Activated CD4-positive, alpha-beta T cell treated with anti-CD3 and anti-CD28 coated beads, Interleukin-2, amount 50 U/mL, for 4 hours (primary cell): ENCODE measurements around the gene IFI44L.

ENCODE experiments used
- DNase-seq, 2 experiments: peaks; one replicate each; pipeline ENCODE4 v3.0.0-alpha.2; 2020

IFI44L gene

GRCh38 chr1:78619803-78620579 lies at the start of gene IFI44L:
Gene IFI44L, plus strand, starts transcription at chr1:78620448. Its CDS starts 7,468 bp downstream, at chr1:78627916.
- DNase-seq: peak; percentile 71 to 76

DNA sequence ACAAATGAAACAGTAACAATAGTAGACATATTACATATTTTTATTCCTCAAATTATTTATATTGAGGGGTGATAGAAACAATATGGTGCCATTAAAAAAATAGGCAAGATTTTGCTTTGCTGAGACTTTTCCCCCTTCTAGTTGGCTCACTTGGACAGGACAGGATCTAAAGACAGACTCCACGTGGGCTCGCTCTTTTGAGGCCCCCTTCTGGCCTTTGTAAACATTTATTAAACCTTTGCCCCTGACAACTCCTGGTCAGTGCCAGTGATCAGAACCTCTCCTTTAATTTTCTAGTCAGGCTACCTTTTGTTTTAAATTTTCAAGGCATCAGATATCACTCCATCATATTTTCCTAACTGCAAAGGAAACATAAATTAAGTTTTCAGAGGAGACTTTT lies 49.7 kb upstream of the IFI44L start:
- no peak for DNase-seq

GRCh38 chr1:78577257-78578100 lies 42.8 kb upstream of the IFI44L start:
- no peak for DNase-seq

GRCh38 chr1:78586572-78586971 lies 33.7 kb upstream of the IFI44L start:
- DNase-seq: no peak

DNA sequence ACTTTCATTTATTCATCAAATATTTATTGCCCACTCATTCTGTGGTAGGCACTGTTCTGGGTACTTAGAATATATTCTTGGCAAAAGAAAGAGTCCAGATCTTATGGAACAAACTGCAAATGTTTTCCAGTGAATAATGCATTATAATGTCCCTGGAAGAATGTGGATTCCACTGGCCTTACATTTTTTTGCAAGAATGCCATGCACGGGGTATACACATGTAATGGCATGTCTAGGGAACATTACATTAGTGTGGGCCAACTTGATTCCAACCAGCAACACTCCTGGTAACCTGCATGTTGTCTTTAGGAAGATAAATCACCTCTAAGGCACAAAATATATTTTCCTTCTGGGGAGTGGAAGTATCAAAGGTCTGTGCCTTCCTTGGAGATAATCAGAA lies 33.0 kb upstream of the IFI44L start:
- no peak for DNase-seq

GRCh38 chr1:78591971-78592370 lies 28.3 kb upstream of the IFI44L start:
- no peak for DNase-seq

GRCh38 chr1:78599294-78599693 lies 21.0 kb upstream of the IFI44L start:
- no peak for DNase-seq

DNA sequence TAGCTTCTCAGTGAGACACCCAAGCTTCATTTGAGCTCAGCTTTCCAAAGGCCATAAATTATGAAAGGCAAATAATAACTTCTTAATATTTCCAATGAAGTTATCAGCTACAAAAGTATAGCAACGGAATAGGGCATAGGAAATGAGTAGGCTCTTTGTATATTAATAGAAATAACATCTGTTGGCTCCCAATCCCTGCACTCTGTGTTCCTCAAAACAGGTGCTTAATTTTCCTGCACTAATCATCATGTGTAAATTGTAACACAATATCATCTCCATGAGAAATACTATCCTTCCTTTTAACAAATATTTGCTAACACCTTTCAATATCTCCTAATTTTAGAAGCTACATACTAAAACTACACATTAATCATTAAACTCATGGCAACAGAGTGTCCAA lies 19.2 kb upstream of the IFI44L start:
- DNase-seq: no peak

DNA sequence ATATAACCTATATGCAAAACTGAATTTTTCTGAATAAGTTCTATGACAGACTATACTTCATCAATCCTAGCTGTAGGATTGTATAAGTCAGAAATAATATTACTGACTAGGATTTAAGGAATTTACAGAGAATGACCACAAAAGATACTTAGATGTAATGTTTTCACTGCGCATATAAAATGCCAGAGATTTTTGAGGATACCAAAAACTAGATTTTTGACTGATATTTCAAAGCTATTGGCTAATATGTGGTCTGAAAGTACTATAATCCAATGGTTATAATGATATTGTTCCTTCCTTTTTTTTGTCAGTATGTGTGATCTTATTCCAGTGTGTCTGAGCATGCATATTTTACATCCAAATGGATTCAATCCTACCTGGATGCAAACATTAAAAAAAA lies 17.0 kb upstream of the IFI44L start:
- no peak for DNase-seq

DNA sequence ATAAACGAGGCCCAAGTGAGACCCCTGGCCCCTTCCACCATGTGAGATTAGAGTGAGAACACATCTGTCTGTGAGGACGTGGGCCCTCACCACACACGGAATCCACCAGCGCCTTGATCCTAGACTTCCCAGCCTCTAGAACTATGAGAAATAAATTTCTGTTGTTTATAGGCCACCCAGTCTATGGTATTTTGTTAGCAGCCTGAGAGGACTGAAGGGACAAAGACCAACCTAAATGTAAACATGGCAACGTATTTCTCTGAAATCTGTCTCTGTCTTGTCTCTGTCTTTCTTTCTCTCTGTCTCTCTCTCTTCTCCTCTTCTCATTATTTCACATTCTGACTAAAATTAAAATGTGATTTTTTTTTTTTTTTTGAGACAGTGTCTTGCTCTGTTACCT lies 15.6 kb upstream of the IFI44L start:
- DNase-seq: no peak

DNA sequence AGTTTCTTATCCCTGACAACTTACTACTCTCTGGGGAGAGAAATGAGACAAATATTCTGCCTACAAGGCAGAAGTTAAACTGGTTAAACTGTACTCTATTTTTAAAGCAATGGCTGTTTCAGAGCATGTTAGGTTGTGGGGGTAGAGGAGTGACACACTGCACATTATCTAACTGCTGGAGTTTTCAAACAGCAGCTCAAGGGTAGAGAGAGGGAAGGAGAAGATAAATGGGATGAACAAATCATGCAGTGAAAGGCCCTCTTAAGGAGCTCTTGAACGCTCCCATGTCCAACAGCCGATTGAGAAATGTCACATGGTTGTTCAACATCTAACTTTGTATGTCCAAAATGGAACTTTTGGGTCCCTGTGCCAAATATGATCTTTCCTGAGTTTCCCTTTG lies 14.0 kb upstream of the IFI44L start:
- DNase-seq: no peak

- no peak for DNase-seq
Observed at GRCh38 chr1:78607334-78607927, 12.8 kb upstream of the IFI44L start.

GRCh38 chr1:78607944-78608343 lies 12.3 kb upstream of the IFI44L start:
- no peak for DNase-seq

DNA sequence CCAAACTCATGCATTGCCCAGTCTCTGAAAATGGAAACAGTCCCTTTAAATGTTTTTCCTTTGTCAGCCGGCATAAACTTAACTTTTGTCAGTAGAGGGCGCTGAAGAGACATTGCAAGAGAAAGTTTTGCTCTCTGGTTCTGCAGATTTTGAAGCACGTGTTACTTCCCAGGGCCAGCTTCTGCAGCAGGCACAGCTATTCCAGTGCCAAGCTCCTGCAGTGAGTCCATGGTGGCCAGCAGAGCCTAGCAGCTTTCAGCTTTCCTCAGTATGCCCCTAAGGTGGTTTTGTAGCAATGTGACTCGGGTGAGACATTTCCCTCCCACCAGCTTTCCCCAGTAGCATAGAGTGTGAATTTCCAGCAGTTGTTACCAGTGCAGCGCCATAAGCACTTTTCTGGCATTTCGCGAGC lies 2.6 kb upstream of the IFI44L start:
- DNase-seq: peak; percentile 27 to 38

GRCh38 chr1:78619032-78619431 lies 1.2 kb upstream of the IFI44L start:
- DNase-seq: no peak

DNA sequence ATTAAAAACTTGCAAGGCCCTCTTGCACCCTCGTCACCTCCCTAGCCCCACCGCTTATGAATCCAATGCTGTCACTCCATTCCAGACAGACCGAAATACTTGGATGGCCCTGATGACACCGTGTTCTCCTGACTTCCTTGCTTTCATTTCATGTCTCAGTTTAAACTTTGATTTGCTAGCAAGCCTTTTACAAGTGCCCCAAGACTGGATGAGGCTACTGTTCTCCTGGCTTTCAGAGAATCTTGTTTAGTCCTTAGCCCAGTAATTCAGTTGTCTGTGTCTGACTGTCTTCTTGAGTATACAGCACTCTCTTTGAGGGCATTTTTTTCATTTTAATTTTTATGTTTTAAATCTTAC lies 824 bp upstream of the IFI44L start:
- no peak for DNase-seq

DNA sequence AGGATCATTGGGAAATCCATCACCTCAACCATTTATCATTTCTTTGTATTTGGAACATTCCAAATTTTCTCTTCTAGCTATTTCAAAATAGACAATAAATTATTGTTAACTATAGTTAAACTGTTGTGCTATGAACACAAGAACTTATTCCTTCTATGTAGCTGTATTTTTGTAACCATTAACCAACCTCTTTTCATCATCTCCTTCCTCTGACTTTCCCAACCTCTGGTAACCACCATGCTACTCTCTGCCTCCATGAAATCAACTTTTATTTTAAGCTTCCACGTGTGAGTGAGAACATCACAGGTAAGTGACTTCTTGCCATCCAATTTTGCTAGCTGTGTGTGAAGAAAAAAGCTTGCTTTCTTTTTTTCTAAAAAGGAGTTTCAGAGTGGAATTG lies 418 bp downstream of the IFI44L start:
- no peak for DNase-seq

DNA sequence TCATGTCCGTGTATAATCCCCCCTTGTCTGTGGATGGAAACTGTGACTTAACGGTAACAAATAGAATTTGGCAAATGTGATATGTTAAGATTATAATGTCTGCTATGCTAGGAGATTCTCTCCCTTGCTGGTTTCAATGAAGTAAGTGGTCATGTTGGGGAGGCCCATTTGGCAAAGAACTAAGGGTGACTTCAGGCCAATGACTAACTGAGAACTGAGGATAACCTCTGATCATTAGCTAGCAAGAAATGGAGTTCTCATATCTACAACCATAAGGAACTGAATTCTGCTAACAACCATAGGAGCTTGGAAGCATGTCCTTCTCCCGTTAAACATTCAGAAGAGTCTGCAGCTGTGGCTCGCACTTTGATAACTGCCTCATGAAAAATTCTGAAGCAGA lies 2.3 kb downstream of the IFI44L start:
- no peak for DNase-seq

- DNase-seq: no peak
Observed at GRCh38 chr1:78624035-78624434, 3.8 kb downstream of the IFI44L start.

DNA sequence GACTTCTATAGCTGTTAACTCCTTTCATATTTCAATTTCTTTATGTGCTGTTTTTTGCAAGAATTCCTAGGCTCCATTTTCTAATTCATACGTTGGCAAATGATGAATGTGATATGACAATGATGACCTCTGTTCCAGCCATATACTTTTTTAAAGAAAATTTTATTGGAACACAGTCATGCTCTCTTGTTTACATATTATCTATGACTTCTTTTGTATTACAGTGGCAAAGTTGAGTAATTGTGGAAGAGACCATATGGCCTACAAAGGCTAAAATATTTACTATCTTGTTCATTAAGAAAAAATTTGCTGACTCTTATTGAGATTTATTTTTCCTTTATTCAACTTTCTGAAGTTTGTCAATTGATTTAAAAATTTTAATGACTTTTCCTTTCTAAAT lies 7.1 kb downstream of the IFI44L start:
- no peak for DNase-seq

DNA sequence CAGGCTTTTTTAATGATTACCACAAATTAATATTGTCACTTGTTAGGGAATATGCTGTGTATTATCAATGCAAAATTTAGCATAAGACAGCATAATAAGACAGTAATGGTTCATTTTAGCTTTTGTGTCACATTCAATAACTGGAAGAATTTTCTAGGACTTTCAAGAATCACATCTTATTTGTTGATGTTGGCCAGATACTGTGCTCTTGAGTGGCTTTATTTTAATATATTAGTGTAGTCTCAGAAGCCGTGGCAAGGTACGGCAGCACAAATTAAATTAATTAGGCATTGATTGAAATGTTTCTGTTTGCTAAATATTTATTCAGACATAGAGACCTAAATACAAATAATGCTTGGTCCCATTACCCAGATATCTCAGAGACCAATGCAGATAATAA lies 10.4 kb downstream of the IFI44L start:
- DNase-seq: no peak

GRCh38 chr1:78633209-78633608 lies 13.0 kb downstream of the IFI44L start:
- DNase-seq: no peak

DNA sequence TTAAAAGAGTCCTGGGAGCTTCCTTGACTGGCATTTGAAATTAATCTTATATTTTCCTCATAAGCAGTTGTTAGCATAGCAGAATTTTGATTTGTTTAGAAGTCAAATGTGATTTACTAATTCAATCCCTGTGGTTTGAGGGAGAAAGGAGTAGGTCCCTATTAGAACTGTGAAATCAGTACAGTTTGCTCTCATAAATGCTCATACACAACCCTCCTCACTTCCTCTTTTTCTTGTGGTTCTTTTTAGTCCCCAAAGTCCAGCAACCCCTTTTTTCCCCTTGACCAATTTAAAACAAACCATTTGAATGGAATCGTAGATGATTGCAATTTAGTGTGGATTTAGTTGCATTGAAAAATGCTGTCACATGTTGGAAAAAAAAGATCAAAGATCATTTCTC lies 20.2 kb downstream of the IFI44L start:
- no peak for DNase-seq

- DNase-seq: no peak
Observed at GRCh38 chr1:78641558-78641957, 21.3 kb downstream of the IFI44L start.
